ENCODE data around the gene STPG4.
"Not testable (repeated sequence)": the region's sequence is repeated elsewhere in the genome, so short reads cannot be mapped to it uniquely, and the experiment has no call there.

Gene STPG4

GRCh38 chr2:47119001-47119400 lies 36.1 kb downstream of the STPG4 start:
- no peak overlapping the region for H3K4me3 ChIP-seq (replicated peaks; ENCODE audit: low read depth, low read length)
- no peak for TF ChIP-seq CTCF (IDR thresholded peaks at IDR 0.05; ENCODE audit: insufficient read depth, low read length, poor library complexity, severe bottlenecking)
- H3K36me3 ChIP-seq (ENCODE audit: control insufficient read depth, insufficient read depth, low read length): no peaks in the 10 kb centered on the region
- DNase-seq (ENCODE audit: extremely low read depth, insufficient read length): no peak
- no peaks in the 10 kb centered on the region for H3K27me3 ChIP-seq (replicated peaks; ENCODE audit: control insufficient read depth, insufficient read depth, low read length)

GRCh38 chr2:47118581-47118980 lies 36.5 kb downstream of the STPG4 start:
- no peaks in the 10 kb centered on the region for H3K36me3 ChIP-seq (ENCODE audit: control insufficient read depth, insufficient read depth, low read length)
- TF ChIP-seq CTCF (IDR thresholded peaks at IDR 0.05; ENCODE audit: insufficient read depth, low read length, poor library complexity, severe bottlenecking): no peak
- H3K4me3 ChIP-seq (replicated peaks; ENCODE audit: low read depth, low read length): no peak overlapping the region
- no peaks in the 10 kb centered on the region for H3K27me3 ChIP-seq (replicated peaks; ENCODE audit: control insufficient read depth, insufficient read depth, low read length)
- no peak for DNase-seq (ENCODE audit: extremely low read depth, insufficient read length)

GRCh38 chr2:47112665-47113435 lies 42.3 kb downstream of the STPG4 start:
- no peak for TF ChIP-seq CTCF (IDR thresholded peaks at IDR 0.05; ENCODE audit: insufficient read depth, low read length, poor library complexity, severe bottlenecking)
- no peak for DNase-seq (ENCODE audit: extremely low read depth, insufficient read length)
- no peaks in the 10 kb centered on the region for H3K36me3 ChIP-seq (ENCODE audit: control insufficient read depth, insufficient read depth, low read length)
- H3K27me3 ChIP-seq (replicated peaks; ENCODE audit: control insufficient read depth, insufficient read depth, low read length): no peaks in the 10 kb centered on the region
- H3K4me3 ChIP-seq (replicated peaks; ENCODE audit: low read depth, low read length): no peak overlapping the region

- Histone ChIP-seq H3K36me3 (ENCODE audit: control insufficient read depth, insufficient read depth, low read length) (no peaks in the 10 kb centered on the region), H3K27me3 (replicated peaks; ENCODE audit: control insufficient read depth, insufficient read depth, low read length) (no peaks in the 10 kb centered on the region), H3K4me3 (replicated peaks; ENCODE audit: low read depth, low read length) (no peak overlapping the region)
- no peak for TF ChIP-seq CTCF (IDR thresholded peaks at IDR 0.05; ENCODE audit: insufficient read depth, low read length, poor library complexity, severe bottlenecking)
- DNase-seq (ENCODE audit: extremely low read depth, insufficient read length): no peak
Measured at GRCh38 chr2:47109680-47110079, 45.4 kb downstream of the STPG4 start.

GRCh38 chr2:47109007-47109375 lies 46.1 kb downstream of the STPG4 start:
- Histone ChIP-seq H3K27me3 (replicated peaks; ENCODE audit: control insufficient read depth, insufficient read depth, low read length) (no peaks in the 10 kb centered on the region), H3K4me3 (replicated peaks; ENCODE audit: low read depth, low read length) (no peak overlapping the region), H3K36me3 (ENCODE audit: control insufficient read depth, insufficient read depth, low read length) (no peaks in the 10 kb centered on the region)
- no peak for DNase-seq (ENCODE audit: extremely low read depth, insufficient read length)
- TF ChIP-seq CTCF (IDR thresholded peaks at IDR 0.05; ENCODE audit: insufficient read depth, low read length, poor library complexity, severe bottlenecking): no peak

GRCh38 chr2:47108267-47109006 lies 46.7 kb downstream of the STPG4 start:
- H3K36me3 ChIP-seq (ENCODE audit: control insufficient read depth, insufficient read depth, low read length); H3K4me3 ChIP-seq (replicated peaks; ENCODE audit: low read depth, low read length); DNase-seq (ENCODE audit: extremely low read depth, insufficient read length); H3K27me3 ChIP-seq (replicated peaks; ENCODE audit: control insufficient read depth, insufficient read depth, low read length): not testable (repeated sequence)

GRCh38 chr2:47107201-47107600 lies 47.9 kb downstream of the STPG4 start:
- H3K27me3 ChIP-seq (replicated peaks; ENCODE audit: control insufficient read depth, insufficient read depth, low read length); H3K36me3 ChIP-seq (ENCODE audit: control insufficient read depth, insufficient read depth, low read length); H3K4me3 ChIP-seq (replicated peaks; ENCODE audit: low read depth, low read length); DNase-seq (ENCODE audit: extremely low read depth, insufficient read length): not testable (repeated sequence)

GRCh38 chr2:47106231-47106630 lies 48.9 kb downstream of the STPG4 start:
- H3K27me3 ChIP-seq (replicated peaks; ENCODE audit: control insufficient read depth, insufficient read depth, low read length); H3K36me3 ChIP-seq (ENCODE audit: control insufficient read depth, insufficient read depth, low read length); H3K4me3 ChIP-seq (replicated peaks; ENCODE audit: low read depth, low read length); DNase-seq (ENCODE audit: extremely low read depth, insufficient read length): not testable (repeated sequence)

- H3K27me3 ChIP-seq (replicated peaks; ENCODE audit: control insufficient read depth, insufficient read depth, low read length); H3K36me3 ChIP-seq (ENCODE audit: control insufficient read depth, insufficient read depth, low read length); DNase-seq (ENCODE audit: extremely low read depth, insufficient read length); H3K4me3 ChIP-seq (replicated peaks; ENCODE audit: low read depth, low read length): not testable (repeated sequence)
Measured at GRCh38 chr2:47099712-47100111, 55.4 kb downstream of the STPG4 start.

Measured in GM06990 (cell line).